Esophagus squamous epithelium (tissue), 5 donors: ENCODE results near the gene ADGRA3. TPM values are rescaled to one million over a fixed set of nuclear protein-coding genes. Genes with fewer than 3 reads are reported as not detected.
A peak's percentile ranks its signal among the peaks of the same experiment; 100 is the strongest.

ENCODE experiments used
- DNase-seq: peaks from one replicate; lab custom pipeline; 2025; lab: John Stamatoyannopoulos, UW
- H3K27ac ChIP-seq, 4 donors: fragments of 200-600 bp; sonication (generic); one replicate each; pipeline ENCODE4 v1.5.1; 2016 to 2019; ENCODE audit warnings: mild to moderate bottlenecking in 1 of 4
- H3K27me3 ChIP-seq, 4 donors: fragments of 200-600 bp; sonication (generic); 1 replicate in 3 of 4; 2 replicates in 1 of 4; pipeline versions ENCODE4 v1.5.1 to v1.6.0; 2017 to 2021; ENCODE audit warnings: antibody characterized with exemption in 1 of 4
- H3K36me3 ChIP-seq, 3 donors: fragments of 200-600 bp; sonication (generic); one replicate each; pipeline ENCODE4 v1.5.1; 2016 to 2019
- H3K4me1 ChIP-seq, 3 donors: fragments of 200-600 bp; sonication (generic); one replicate each; pipeline ENCODE4 v1.5.1; 2017 to 2019
- H3K4me3 ChIP-seq, 4 donors: fragments of 200-600 bp; sonication (generic); 1 replicate in 3 of 4; 2 replicates in 1 of 4; pipeline ENCODE4 v1.5.1; 2016 to 2019; ENCODE audit warnings: mild to moderate bottlenecking in 2 of 4, moderate library complexity in 1 of 4
- H3K9me3 ChIP-seq, 3 donors: fragments of 200-600 bp; sonication (generic); one replicate each; pipeline ENCODE4 v1.5.1; 2016 to 2019
- CTCF ChIP-seq, 6 experiments: fragments of 450-650 bp in 4 of 6; fragments of 200-600 bp in 2 of 6; sonication (generic) in 2 of 6; IDR thresholded peaks; one replicate each; pipeline ENCODE4 v1.5.1; 2016 to 2019; ENCODE audit warnings: antibody characterized with exemption in 6 of 6, mild to moderate bottlenecking in 4 of 6, moderate library complexity in 4 of 6
- POLR2A ChIP-seq, 4 donors: fragments of 450-650 bp; IDR thresholded peaks; one replicate each; pipeline ENCODE4 v1.6.1; 2017; ENCODE audit warnings: antibody characterized with exemption in 4 of 4, mild to moderate bottlenecking in 4 of 4, moderate library complexity in 3 of 4
- WGBS, 2 donors: methylation state at CpG; one replicate each; pipeline ENCODE4 v1.1.5; 2018; 5-methylcytosine and 5-hydroxymethylcytosine counted together
- intact Hi-C: fragments of 100-400 bp; cut with DNase I; formaldehyde crosslinking; loops from one replicate; pipeline ENCODE4 v1.15.0; 2022
- total RNA-seq, 4 donors: library from RNA; depleted of rRNA; stranded (reverse); fragments of >200 nt; gene quantifications; one replicate each; pipeline ENCODE4 v1.1.0, GENCODE V29; 2016
- donor health status: DM: yes; HTN: yes; CAD: no.

The ADGRA3 gene
- total RNA-seq, 4 donors from 2014 or later = 5.4 to 20.4 (median 12.9) TPM

GRCh38 chr4:22500128-22500611, 15.7 kb downstream of the ADGRA3 start:
- H3K36me3 ChIP-seq = no peaks in the 10 kb centered on the region
- intact Hi-C loops = no loop called here
- no peak for TF ChIP-seq POLR2A (IDR thresholded peaks at IDR 0.05)
- TF ChIP-seq CTCF (IDR thresholded peaks at IDR 0.05) = no peak
- H3K27ac ChIP-seq = peak overlapping the region in 3 of 4 donors; percentile 5 to 23 (median 18)
- DNase-seq = no peak
- H3K4me1 ChIP-seq = peaks cover 0 to 21% (median 13%) of the 10 kb centered on the region in 3 donors
- no peaks in the 10 kb centered on the region for H3K9me3 ChIP-seq
- WGBS, 2 donors = 49 to 55% methylated on average over 8 of the region's 8 CpGs
- H3K27me3 ChIP-seq = no peaks in the 10 kb centered on the region
- no peak overlapping the region for H3K4me3 ChIP-seq

- 47 to 56% methylated on average over 6 of the region's 6 CpGs for WGBS, 2 donors
- TF ChIP-seq CTCF (IDR thresholded peaks at IDR 0.05) (no peak), POLR2A (IDR thresholded peaks at IDR 0.05) (no peak)
- intact Hi-C loops = no loop called here
- Histone ChIP-seq H3K36me3 (no peaks in the 10 kb centered on the region), H3K27ac (no peak overlapping the region), H3K27me3 (no peaks in the 10 kb centered on the region), H3K9me3 (no peaks in the 10 kb centered on the region), H3K4me3 (no peak overlapping the region), H3K4me1 (peaks cover 0 to 21% (median 13%) of the 10 kb centered on the region in 3 donors)
- no peak for DNase-seq
Observed at GRCh38 chr4:22498866-22499265, 17.0 kb downstream of the ADGRA3 start.

- Histone ChIP-seq H3K9me3 (no peaks in the 10 kb centered on the region), H3K4me1 (peaks cover 0 to 22% (median 13%) of the 10 kb centered on the region in 3 donors), H3K36me3 (no peaks in the 10 kb centered on the region), H3K4me3 (no peak overlapping the region), H3K27me3 (no peaks in the 10 kb centered on the region), H3K27ac (no peak overlapping the region)
- no peak for DNase-seq
- TF ChIP-seq CTCF (IDR thresholded peaks at IDR 0.05) = no peak
- no peak for TF ChIP-seq POLR2A (IDR thresholded peaks at IDR 0.05)
- intact Hi-C loops = no loop called here
- WGBS, 2 donors = 84 to 86% methylated on average over 6 of the region's 6 CpGs
Observed at GRCh38 chr4:22496165-22496813, 19.6 kb downstream of the ADGRA3 start.

GRCh38 chr4:22493523-22493922, 22.3 kb downstream of the ADGRA3 start:
- intact Hi-C loops = no loop called here
- H3K4me3 ChIP-seq = no peak overlapping the region
- WGBS, 2 donors = 42 to 58% methylated on average over 5 of the region's 5 CpGs
- H3K27me3 ChIP-seq = no peaks in the 10 kb centered on the region
- H3K9me3 ChIP-seq = no peaks in the 10 kb centered on the region
- no peaks in the 10 kb centered on the region for H3K36me3 ChIP-seq
- peaks cover 0 to 12% (median 0%) of the 10 kb centered on the region in 3 donors for H3K4me1 ChIP-seq
- TF ChIP-seq CTCF (IDR thresholded peaks at IDR 0.05) = no peak
- TF ChIP-seq POLR2A (IDR thresholded peaks at IDR 0.05) = no peak
- H3K27ac ChIP-seq = no peak overlapping the region
- DNase-seq = no peak

GRCh38 chr4:22492987-22493386, 22.9 kb downstream of the ADGRA3 start:
- 80 to 83% methylated on average over 2 of the region's 2 CpGs for WGBS, 2 donors
- no peaks in the 10 kb centered on the region for H3K27me3 ChIP-seq
- H3K36me3 ChIP-seq = no peaks in the 10 kb centered on the region
- no peak for DNase-seq
- H3K4me3 ChIP-seq = no peak overlapping the region
- TF ChIP-seq POLR2A (IDR thresholded peaks at IDR 0.05) (no peak), CTCF (IDR thresholded peaks at IDR 0.05) (no peak)
- intact Hi-C loops = no loop called here
- no peak overlapping the region for H3K27ac ChIP-seq
- no peaks in the 10 kb centered on the region for H3K9me3 ChIP-seq
- peaks cover 0 to 7% (median 0%) of the 10 kb centered on the region in 3 donors for H3K4me1 ChIP-seq
